ENCODE data around the gene ZKSCAN2.

Gene ZKSCAN2

DNA sequence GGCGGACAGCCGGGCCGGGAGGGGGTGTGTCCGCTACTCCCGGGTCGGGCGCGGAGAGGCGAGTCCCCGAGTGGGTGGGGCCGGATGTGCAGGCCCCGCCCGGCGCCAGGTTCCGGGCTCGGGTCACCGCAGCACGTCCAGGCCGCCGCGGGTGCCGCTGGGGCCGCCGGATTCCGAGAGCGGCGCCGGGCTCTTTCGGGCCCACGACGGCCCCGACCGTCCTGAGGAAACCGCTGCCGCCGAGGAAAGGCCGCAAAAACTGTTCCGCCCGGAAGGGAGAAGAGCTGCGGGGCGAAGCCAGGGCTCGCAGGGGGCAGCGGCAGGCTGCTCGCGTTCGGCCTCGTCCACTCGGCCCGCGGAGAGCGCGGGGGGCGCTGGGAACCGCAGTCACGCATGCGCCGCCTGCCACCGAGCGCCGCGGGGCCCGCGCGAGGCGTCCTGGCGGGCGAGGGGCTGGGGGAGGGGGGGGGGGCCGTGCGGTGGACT, at the start of gene ZKSCAN2:
Gene ZKSCAN2 (minus strand): TSS at position 376 of the 486 bp plus-strand sequence. CDS start 718 bp downstream, outside the sequence.
- DNase-seq: peak; percentile 94

DNA sequence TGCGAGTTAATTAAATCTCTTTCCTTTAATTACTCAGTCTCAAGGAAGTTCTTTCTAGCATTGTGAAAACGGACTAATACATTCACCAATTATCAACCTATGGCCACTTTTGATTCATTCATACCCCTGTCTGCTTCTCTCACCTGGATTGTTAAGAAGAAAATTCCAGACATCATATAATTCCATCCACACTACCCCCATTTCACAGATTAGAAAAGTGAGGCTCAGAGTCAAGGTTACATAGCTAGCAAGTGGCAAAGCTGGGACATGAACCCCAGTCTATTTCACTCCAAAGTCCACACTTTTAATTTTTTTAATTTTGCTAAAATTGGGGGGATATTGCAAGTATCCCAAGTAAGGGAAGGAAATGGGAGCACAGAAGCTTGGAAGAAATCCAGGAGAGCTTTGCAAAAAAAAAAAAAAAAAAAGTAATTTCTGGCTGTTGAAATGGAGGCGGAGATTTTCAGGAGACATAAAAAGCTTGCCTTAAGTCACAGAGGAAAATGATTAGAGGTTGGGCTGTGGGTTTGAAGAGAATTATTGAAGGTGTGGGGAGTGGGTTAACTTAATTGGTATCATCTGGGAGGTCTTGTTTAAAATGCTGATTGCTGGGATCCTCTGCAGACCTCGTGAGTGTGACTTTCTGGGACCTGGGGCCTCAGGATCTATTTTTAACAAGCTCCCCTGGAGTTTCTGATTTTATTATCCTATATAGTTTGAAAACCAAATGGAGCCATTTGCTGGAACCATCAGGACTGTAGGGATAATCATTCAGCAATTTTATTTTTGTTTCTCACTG, 42.3 kb upstream of the ZKSCAN2 start:
- DNase-seq: no peak

DNA sequence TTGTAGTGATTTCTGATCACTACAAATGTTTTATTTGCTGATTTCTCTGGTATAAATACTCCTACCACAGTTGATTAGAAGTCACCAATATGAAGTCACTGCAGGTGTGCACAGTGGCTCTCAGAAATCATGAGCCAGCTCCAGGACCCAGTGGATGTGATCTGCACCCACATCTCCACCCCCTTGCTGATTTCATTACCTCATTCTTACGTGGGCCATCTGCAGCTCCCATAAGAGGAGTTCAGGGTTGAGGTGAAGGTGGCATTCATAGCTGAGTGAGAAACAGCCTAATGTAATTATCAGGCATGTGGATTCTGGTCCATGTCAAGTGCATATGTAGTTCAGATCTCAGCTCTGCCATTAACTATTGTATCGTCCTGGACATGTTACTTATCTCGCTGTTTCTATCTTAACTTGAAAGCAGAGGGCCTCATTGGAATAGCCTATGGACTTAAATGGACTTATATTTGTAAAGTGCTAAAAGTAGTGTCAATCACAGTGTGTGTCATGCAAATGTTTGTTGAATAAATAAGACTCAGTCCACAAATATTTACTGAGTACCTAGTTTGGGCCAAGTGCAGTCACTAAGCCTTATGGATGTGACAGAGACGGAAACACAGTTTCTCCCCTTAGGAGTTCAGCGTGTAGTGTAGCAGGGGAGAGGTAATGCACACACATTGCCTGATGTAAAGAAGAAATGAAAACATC, 40.7 kb upstream of the ZKSCAN2 start:
- DNase-seq: peak; percentile 3 to 5

DNA sequence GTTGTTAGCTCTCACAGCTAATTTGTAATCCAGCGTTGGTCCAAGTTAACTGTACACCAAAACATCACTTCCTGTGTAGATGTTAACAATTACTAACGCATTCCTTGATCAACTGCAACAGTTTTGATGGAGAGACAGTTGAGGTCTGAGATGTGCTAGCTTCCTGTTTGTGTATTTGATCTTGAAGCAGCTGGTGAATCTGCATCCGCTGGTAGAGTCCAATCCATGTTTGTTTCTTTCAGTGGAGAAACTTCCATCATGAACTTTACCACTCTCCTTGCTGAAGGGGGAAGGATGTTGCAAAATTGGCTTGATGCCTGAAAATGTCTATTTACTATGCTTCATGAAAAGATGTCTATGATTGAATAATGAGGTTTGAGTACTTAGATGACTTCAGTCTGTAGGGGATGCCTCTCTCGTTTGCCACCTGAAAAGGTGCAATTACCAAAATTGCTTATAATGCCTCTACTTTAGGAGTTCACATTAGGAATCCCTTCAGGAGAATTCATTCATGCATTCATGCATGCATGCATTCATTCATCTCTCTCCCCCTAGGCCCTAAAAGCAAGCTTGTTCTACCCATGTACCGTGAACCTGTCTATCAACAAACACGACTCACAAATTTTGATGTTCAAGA, 39.6 kb upstream of the ZKSCAN2 start:
- DNase-seq: no peak

DNA sequence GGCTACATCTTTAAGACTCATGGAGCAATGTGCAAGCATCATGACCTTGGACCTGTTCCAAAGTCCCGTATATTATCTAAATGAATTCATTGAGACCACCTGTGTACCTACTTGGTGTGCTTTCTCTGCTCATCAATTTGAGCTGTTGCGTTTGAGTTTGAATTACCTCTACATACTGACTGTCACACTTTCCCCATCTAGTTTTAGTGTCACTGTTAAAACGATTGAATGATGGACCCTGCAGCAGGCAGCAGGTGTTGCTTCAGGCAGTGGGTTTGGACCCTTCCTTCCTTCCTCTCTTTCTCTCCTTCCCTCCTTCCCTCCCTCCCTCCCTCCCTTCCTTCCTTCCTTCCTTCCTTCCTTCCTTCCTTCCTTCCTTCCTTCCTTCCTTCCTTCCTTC, 33.9 kb upstream of the ZKSCAN2 start:
- no peak for DNase-seq

DNA sequence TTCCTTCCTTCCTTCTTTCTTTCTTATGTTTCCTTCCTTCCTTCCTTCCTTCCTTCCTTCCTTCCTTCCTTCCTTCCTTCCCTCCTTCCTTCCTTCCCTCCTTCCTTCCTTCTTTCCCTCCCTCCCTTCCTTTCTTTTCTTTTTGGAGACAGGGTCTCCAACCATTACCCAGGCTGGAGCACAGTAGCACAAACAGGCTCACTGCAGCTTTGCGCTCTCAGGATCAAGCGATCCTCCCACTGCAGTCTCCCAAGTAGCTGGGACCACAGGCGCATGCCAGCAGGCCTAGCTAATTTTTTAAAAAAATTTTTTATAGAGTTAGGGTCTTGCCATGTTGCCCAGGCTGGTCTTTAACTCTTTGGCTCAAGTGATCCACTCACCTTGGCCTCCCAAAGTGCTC, 31.8 kb upstream of the ZKSCAN2 start:
- no peak for DNase-seq

DNA sequence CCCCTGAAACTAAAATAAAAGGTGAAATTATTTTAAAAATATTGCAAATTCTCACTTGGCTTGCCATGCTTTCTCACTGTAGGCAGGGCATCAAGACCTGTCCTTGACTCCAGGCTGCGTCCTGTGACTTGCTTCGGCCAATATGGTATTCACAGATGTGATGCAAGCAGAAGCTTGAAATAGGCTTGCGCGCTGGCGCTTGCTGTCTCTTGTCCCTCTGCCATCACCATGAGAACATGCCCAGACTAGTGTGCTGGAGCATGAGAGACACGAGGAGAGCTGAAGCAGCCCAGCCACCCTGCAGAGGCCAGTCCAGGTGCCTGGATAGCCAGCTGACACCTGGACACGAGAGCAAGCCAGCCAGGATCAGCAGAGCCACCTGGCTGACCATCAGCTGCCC, 21.8 kb upstream of the ZKSCAN2 start:
- peak; percentile 16 to 59 for DNase-seq

DNA sequence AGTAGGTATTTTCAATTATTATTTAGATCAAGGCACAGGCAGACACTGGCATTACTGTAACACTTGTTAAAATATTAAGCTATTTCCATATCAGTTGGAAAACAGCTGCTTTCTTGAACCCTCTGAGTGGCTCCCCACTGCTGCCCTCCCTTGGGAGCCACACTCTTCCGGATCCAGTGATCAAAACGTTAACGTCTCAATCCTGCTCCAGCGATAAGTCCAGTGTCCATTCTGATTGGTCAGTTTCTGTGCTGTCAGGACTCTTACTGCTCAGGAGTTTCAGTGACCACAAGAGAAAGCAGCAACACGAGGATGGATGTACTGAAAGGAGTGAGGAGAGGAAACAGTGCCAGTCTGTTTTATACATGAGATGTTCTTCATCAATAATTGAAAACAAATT, 13.8 kb upstream of the ZKSCAN2 start:
- DNase-seq: no peak

DNA sequence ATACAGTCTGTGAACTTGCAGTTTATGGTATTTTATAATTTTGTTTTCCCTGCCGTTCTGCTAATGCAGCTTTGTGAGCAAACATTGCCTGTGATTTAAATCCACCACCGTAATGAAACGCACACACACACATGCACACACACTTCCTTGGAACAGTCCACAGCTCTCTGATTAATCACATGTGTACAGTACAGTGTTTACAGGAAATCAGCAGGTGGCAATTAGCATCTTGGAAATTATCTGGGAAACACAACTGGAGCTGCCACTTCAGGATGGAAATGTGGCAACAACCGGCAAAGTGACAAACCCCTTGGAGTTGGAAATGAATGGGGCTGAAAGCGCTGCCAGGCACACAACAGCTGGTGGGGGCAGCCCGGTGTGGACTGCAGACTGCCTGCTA, 12.9 kb upstream of the ZKSCAN2 start:
- no peak for DNase-seq

DNA sequence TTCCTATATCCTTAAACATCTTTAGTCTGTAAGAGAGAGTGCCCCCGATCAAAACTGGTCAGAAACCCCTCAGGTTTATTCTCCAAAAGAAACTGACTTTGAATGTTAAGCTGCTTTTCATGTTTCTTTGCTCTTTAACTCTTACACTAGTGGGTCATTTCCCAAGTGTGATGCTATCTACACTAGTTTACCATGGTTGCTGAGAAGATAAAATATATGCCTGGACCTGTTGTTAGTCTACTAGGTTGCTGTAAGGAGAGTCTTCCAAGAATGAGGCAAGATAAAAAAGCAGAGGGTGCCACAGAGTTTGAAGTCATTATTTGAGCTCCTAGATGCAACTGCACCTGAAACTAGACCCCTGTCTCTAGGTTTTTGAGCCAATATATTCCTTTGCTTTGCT, 12.2 kb upstream of the ZKSCAN2 start:
- DNase-seq: no peak

DNA sequence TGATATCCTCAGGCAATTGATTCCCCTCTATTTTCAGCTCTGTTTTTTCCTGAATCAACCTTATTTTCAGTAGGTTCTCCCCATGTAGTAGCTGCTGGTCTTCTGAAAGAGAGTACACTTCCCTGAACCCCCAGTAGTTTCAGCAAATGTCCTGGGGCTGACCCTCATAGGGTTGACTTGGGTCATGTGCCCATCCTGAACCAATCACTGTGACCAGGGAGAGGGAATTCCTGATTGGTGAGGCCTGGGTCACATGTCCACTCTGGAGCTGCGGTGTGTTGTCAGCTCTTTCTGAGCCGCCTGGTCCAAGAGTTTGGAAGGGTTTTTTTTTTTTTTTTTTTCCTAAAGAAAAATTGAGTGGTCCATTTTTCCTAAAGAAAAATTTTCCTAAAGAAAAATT, 8.3 kb upstream of the ZKSCAN2 start:
- DNase-seq: no peak

DNA sequence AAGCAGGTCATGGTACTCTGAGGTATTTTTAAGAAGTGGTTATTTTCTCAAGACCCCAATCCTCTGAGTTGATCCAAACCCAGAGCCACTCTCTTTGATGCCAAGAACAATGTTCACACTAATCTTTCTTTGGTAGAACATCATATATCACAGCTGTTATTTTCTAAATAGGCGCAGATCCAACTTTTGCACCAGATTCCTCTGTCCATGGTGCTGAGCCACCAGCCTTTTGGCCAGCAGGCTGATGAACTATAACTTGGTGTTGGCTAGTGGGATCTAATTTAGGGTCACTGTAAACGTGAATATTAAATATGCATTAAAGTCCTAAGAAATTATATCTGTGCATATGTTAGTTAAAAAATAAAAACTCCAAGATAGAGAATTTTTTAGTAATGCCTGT, 7.0 kb upstream of the ZKSCAN2 start:
- DNase-seq: no peak

DNA sequence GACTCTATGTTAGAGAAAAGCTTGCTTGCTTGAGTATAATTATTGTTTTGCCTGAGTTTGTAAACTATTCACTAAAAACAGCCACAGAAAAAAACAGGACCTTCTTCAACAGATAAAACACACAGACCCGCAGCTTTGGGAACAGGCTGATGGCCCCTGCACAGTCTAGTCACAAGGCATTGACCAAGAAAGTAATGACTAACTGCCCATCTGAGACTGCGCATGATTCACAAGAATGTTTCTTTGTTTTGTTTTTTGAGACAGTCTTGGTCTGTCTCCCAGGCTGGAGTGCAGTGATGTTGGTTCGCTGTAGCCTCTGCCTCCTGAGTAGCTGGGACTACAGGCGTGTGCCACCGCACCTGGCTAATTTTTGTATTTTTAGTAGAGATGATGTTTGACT, 2.8 kb upstream of the ZKSCAN2 start:
- DNase-seq: no peak

DNA sequence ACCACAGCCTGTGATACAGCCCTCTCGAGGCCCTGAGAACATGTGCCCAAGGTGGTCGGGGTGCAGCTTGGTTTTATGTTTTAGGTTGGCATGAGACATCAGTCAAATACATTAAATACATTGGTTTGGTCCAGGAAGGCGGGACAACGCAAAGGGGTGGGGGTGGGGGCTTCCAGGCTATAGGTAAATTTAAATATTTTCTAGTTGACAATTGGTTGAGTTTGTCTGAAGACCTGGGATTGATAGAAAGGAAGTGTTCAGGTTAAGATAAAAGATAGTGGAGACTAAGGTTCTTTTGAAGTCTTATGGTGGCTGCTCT, 1.2 kb upstream of the ZKSCAN2 start:
- DNase-seq: no peak

DNA sequence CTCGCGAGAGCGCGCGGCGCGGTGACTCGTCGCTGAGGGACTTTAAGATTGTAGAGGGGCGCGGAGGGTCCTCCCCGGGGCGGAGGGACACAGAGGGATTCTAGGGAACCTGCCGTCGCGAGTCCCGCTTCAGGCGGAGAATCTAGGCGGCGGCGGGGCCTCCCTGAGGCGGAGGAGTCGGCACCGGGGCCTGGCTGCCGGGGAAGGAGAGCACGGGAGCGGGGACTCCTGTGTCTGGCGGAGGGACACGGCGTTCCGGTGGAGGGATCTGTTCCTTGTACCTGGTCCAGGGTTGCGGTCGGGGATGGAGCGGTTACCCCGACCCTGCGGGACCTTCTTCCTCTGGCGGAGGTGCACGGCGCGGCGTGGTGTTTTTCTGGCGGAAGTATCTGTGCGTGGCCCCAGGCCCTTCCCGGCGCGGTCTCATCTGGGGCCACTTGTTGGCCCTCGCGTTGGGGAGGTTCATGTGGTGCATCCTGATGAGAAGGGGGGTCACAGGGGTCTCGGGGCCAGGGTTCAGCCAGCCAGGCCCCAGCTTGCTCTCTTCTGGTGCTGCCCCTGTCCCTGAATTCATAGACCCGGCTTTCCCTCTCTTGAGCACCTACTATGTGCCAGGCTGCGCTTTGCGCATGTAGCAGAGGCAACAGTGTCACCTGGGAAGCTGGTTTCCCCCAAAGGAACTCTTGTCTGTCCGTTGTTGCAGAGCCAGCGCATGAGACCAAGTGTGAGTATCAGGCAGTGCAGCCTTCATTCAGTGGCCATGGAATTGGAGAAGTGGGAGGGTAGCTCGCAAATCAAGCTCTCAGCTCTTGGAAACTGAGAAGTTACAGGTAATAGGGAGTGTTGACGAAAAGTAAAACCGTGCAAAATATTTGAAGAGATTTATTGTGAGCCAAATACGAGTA, 563 bp upstream of the ZKSCAN2 start:
- peak; percentile 93 to 98 for DNase-seq

DNA sequence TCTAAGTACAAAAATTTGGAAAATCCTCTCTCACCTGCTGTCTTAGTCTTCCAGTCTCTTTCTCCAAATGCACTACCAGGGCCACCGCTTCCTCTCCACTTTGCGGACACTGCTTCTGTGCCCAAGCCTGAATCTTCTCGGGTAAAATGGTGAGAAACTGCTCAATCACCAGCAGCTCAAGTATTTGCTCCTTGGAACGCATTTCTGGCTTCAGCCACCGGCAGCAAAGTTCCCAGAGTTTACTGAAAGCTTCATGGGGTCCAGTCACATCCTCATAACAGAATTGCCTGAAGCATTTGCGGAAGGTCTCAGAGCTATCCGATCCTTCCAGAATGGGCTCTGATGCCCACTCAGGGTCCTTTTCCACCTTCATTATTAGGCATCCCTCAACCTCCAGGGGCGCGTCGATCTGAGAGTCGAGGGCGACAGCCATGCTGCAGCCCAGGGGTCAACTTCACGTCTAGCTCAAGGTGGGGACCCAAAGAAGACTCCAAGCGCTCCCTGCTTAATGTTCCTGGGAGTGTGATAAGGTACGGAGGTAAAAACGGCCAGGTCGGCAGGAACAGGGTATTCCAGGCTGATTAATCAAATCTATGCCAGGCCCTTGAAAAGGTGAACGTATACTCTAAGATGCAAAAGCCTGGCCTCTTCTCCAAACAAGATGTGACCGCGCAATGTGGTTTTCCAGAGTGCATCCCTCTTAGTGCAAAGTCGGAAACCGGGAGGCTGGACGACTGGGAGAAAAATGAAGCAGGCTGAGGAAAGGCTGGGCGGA, 763 bp downstream of the ZKSCAN2 start:
- peak; percentile 55 to 71 for DNase-seq

DNA sequence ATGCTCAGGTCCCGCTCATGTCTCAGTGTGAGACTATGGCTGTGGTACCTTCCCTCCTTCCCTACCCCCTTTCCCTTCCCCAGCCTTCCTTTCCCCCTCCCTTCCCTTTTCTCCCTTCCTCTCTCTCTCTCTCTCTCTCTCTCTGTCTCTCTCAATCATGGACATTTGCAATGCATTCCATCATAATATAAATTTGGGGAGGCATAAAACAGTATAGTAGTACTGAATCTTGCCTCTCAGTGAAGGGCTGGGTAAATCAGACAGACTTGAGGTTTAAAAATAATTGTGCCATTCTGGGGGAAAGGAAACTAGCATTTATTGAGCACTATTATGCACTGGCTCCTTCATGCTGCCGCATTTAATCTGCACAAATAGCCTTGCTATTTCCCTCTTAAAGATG, 4.3 kb downstream of the ZKSCAN2 start:
- DNase-seq: no peak

DNA sequence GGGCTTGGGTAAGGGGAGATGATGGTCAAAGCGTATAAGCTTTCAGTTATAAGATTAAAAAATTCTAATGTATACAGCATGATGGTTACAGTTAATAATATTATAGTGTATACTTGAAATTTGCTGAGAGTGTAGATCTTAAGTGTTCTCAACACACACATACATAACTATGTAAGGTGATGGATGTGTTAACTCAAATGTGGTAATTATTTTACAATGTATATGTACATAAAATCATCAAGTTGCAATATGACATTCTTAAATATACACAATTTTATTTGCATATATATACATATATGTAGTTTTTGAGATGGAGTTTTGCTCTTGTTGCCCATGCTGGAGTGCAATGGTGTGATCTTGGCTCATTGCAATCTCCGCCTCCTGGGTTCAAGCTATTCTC, 7.2 kb downstream of the ZKSCAN2 start:
- DNase-seq: no peak

DNA sequence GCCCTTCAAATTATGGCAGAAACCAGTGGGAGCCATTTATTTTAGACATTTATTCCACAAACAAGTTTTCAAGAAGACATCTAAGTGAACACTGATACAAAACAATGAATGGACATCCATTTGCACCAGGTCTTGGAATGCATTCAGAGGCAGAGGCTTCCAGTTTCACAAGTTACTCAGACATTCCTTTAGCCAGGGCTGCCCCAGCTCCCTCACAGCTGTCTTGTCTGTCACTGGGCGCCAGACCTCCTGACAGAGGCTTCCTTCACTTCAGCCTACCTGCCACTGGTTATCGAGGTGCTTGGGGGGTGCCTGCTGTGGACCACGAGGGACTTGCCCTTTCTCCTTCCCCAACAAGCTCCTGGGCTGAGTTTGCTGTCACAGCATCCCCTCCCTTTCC, 21.7 kb downstream of the ZKSCAN2 start:
- no peak for DNase-seq

DNA sequence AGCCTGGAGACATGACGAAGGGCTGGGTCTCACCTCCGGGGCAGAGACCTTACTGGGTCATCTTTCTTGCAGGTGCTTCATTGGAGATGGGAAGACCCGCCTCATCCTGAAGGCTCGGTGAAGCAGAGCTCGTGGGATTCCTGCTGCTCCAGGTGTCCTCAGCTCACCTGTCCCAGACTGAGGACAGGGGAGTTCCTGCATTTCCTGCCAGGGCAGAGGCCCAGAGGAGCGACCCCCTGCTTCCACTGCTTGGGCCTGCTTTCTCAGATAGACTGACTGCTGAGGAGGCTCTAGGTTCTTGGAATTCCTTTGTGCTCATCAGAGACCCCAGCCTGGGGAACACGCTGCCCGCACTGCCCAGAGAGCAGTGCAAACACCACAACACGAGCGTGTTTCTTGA, 29.3 kb downstream of the ZKSCAN2 start:
- no peak for DNase-seq

DNA sequence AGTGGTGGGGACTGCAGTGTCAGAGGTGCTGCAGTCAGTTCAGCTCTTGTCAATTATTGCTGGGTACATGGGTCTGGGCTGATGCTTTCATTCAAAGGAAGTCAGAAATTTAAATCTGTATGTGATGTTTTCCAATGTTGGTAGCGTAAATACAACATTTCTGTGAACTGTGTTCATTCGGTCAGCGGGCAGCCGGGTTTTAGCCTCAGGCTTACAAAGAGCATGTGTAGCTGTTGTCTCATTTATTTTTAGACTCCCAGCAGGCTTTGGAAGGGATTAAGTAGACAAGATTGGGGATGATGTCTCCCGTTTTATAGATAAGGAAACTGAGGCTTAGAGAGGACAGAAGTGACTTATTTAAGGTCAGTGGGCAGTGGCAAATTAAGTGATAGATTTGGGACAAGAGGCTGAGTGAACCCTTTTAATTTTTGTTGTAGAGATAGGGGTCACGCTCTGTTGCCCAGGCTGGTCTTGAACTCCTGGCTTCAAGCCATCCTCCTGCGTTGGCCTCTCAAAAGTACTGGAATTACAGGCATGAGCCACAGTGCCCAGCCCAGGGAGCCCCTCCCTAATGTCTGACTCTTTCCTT, 32.8 kb downstream of the ZKSCAN2 start:
- no peak for DNase-seq

DNA sequence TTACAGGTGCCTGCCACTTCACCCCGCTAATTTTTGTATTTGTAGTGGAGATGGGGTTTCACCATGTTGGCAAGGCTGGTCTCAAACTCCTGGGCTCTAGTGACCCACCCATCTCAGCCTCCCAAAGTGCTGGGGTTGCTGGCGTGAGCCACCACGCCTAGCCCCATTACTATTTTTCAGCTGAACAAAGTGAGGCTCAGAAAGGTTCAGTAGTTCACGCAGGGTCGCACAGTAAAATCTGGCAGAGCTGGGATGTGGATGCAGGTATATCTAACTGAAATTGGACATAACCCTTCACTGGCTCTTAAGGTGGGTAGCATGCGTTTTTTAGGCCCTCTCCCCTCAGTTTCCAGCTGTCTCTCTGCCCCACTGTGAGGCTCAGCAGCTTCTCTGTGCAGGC, 33.7 kb downstream of the ZKSCAN2 start:
- DNase-seq: no peak

All from SHP77 (cell line).